IMR-90 (cell line): ENCODE results near the gene MINDY1. TPM values are rescaled to one million over a fixed set of nuclear protein-coding genes. Genes with fewer than 3 reads are reported as not detected.
A peak's percentile ranks its signal among the peaks of the same experiment; 100 is the strongest.

Source experiments
- ATAC-seq: fragments of 200-7000 bp; cut with Tn5 transposase; 2 replicates; pipeline ENCODE4 v1.9.1; 2020; ENCODE audit warnings: low read depth, mild to moderate bottlenecking, moderate library complexity
- BruUV-seq: library from RNA; stranded (reverse); fragments of 400-500 nt; replicated peaks from 2 replicates; lab custom pipeline; 2021; lab: Mats Ljungman, UMichigan
- CTCF ChIA-PET: fragments of 300-600 bp; formaldehyde crosslinking; extraction: SDS; loops from one replicate; lab custom pipeline; 2021; ENCODE audit warnings: antibody characterized with exemption; lab: Yijun Ruan, JAX
- POLR2A ChIA-PET: fragments of 300-600 bp; sonication (Branson Sonifier 250); formaldehyde crosslinking; loops from one replicate; lab custom pipeline; 2022; ENCODE audit warnings: antibody characterized with exemption; ENCODE audit not compliant: unreplicated experiment; lab: Charles Lee
- DNase-seq: peaks from one replicate; pipeline ENCODE4 v3.0.0; 2013
- H2AFZ ChIP-seq: replicated peaks from 2 replicates; pipeline ENCODE3; 2013; ENCODE audit warnings: low read length, mild to moderate bottlenecking; ENCODE audit not compliant: poor library complexity
- H2AK5ac ChIP-seq: 2 replicates; pipeline ENCODE4 v1.6.1; 2013; ENCODE audit warnings: low read depth, low read length, inconsistent platforms
- H2AK9ac ChIP-seq: replicated peaks from 2 replicates; pipeline ENCODE3; 2013; ENCODE audit warnings: mild to moderate bottlenecking, low read depth, low read length, moderate library complexity; ENCODE audit not compliant: poor library complexity
- H2BK120ac ChIP-seq: 2 replicates; pipeline ENCODE4 v1.6.1; 2013; ENCODE audit warnings: low read depth, low read length, inconsistent platforms
- H2BK15ac ChIP-seq: 3 replicates; pipeline ENCODE4 v1.6.1; 2013; ENCODE audit warnings: low read depth, low read length, inconsistent platforms
- H2BK20ac ChIP-seq: 2 replicates; pipeline ENCODE4 v1.6.1; 2013; ENCODE audit warnings: low read depth, mild to moderate bottlenecking, inconsistent platforms, low read length, moderate library complexity
- H2BK5ac ChIP-seq: 2 replicates; pipeline ENCODE4 v1.6.1; 2013; ENCODE audit warnings: mild to moderate bottlenecking, low read depth, low read length, inconsistent platforms; ENCODE audit not compliant: poor library complexity, severe bottlenecking
- H3K14ac ChIP-seq: replicated peaks from 2 replicates; pipeline ENCODE4 v1.6.1; 2013; ENCODE audit warnings: low read depth, low read length, inconsistent platforms
- H3K18ac ChIP-seq: 2 replicates; pipeline ENCODE4 v1.6.1; 2013; ENCODE audit warnings: low read depth, low read length, control low read depth
- H3K23ac ChIP-seq: 2 replicates; pipeline ENCODE4 v1.6.1; 2013; ENCODE audit warnings: low read depth, low read length, inconsistent platforms
- H3K27ac ChIP-seq: 2 replicates; pipeline ENCODE4 v1.5.1; 2013; ENCODE audit warnings: mild to moderate bottlenecking, control low read depth, low read length; ENCODE audit not compliant: insufficient read depth
- H3K27me3 ChIP-seq: 2 replicates; pipeline ENCODE4 v1.6.1; 2013; ENCODE audit warnings: low read length; ENCODE audit not compliant: control insufficient read depth, insufficient read depth
- H3K36me3 ChIP-seq: 2 replicates; pipeline ENCODE4 v1.6.1; 2013; ENCODE audit warnings: low read length, mixed read lengths; ENCODE audit not compliant: control insufficient read depth, insufficient read depth
- H3K4ac ChIP-seq: 2 replicates; pipeline ENCODE4 v1.6.1; 2013; ENCODE audit warnings: low read depth, low read length, inconsistent platforms
- H3K4me1 ChIP-seq: 2 replicates; pipeline ENCODE4 v1.6.1; 2013; ENCODE audit warnings: low read length, mixed read lengths; ENCODE audit not compliant: control insufficient read depth, insufficient read depth
- H3K4me2 ChIP-seq: 2 replicates; pipeline ENCODE4 v1.6.1; 2013; ENCODE audit warnings: low read depth, mild to moderate bottlenecking, control low read depth, low read length, moderate library complexity
- H3K4me3 ChIP-seq: 2 replicates; pipeline ENCODE4 v1.5.1; 2013; ENCODE audit warnings: low read depth, mild to moderate bottlenecking, control low read depth, low read length, moderate library complexity; ENCODE audit not compliant: insufficient read depth
- H3K56ac ChIP-seq: 2 replicates; pipeline ENCODE4 v1.6.1; 2013; ENCODE audit warnings: low read length, inconsistent platforms; ENCODE audit not compliant: insufficient read depth; ENCODE audit errors: extremely low read depth
- H3K79me1 ChIP-seq, 2 experiments: 2 replicates each; pipeline ENCODE4 v1.6.1; 2013; ENCODE audit warnings: low read length in 2 of 2, inconsistent platforms in 1 of 2, low read depth in 1 of 2
- H3K9ac ChIP-seq: 2 replicates; pipeline ENCODE4 v1.6.1; 2013; ENCODE audit warnings: low read depth, low read length, control low read depth
- H3K9me1 ChIP-seq: 2 replicates; pipeline ENCODE4 v1.6.1; 2013; ENCODE audit warnings: low read length, inconsistent platforms; ENCODE audit not compliant: insufficient read depth
- H3K9me3 ChIP-seq: 2 replicates; pipeline ENCODE4 v1.6.1; 2013; ENCODE audit warnings: low read length; ENCODE audit not compliant: control insufficient read depth, insufficient read depth
- H4K20me1 ChIP-seq: 2 replicates; pipeline ENCODE4 v1.6.1; 2013; ENCODE audit warnings: low read length, inconsistent platforms; ENCODE audit not compliant: insufficient read depth
- H4K5ac ChIP-seq: 2 replicates; pipeline ENCODE4 v1.6.1; 2013; ENCODE audit warnings: mild to moderate bottlenecking, low read depth, low read length, control low read depth
- H4K8ac ChIP-seq, 2 experiments: 2 replicates each; pipeline ENCODE4 v1.6.1; 2013; ENCODE audit warnings: low read depth in 2 of 2, low read length in 2 of 2, control low read depth in 1 of 2, inconsistent platforms in 1 of 2
- H4K91ac ChIP-seq: 2 replicates; pipeline ENCODE4 v1.6.1; 2013; ENCODE audit warnings: low read depth, low read length, inconsistent platforms; ENCODE audit not compliant: insufficient read depth
- CHD1 ChIP-seq: IDR thresholded peaks from 2 replicates; pipeline ENCODE4 v1.6.1; 2012; ENCODE audit warnings: low read depth, low read length, improper control_type of control experiment
- CTCF ChIP-seq: conservative IDR thresholded peaks from 2 replicates; pipeline ENCODE4 v1.5.1; 2012; ENCODE audit warnings: mild to moderate bottlenecking, low read depth, low read length, improper control_type of control experiment
- FOS ChIP-seq: fragments of 150-350 bp; IDR thresholded peaks from 2 replicates; pipeline ENCODE4 v1.6.1; 2016; ENCODE audit warnings: low read depth, low read length
- MAFK ChIP-seq: IDR thresholded peaks from 2 replicates; pipeline ENCODE4 v1.6.1; 2012; ENCODE audit warnings: low read depth, low read length, improper control_type of control experiment
- MAZ ChIP-seq: IDR thresholded peaks from 2 replicates; pipeline ENCODE4 v1.6.1; 2012; ENCODE audit warnings: low read depth, mild to moderate bottlenecking, low read length, improper control_type of control experiment, moderate library complexity, borderline replicate concordance
- MXI1 ChIP-seq: IDR thresholded peaks from 2 replicates; pipeline ENCODE4 v1.6.1; 2012; ENCODE audit warnings: low read depth, mild to moderate bottlenecking, low read length, moderate library complexity, borderline replicate concordance
- POLR2A ChIP-seq: IDR thresholded peaks from 2 replicates; pipeline ENCODE4 v1.6.1; 2012; ENCODE audit warnings: mild to moderate bottlenecking, low read depth, low read length
- RAD21 ChIP-seq: IDR thresholded peaks from 2 replicates; pipeline ENCODE4 v1.6.1; 2012; ENCODE audit warnings: low read length, improper control_type of control experiment
- RFX5 ChIP-seq: IDR thresholded peaks from 2 replicates; pipeline ENCODE4 v1.8.0; 2012; ENCODE audit warnings: low read depth, mild to moderate bottlenecking, low read length, moderate library complexity
- WGBS, 2 experiments: methylation state at CpG; one replicate each; pipeline versions ENCODE4 v1.1.5 to v1.1.7; 2013; ENCODE audit warnings: missing lambda C conversion rate in 2 of 2; ENCODE audit not compliant: insufficient read length in 1 of 2; ENCODE audit errors: extremely low coverage in 2 of 2; 5-methylcytosine and 5-hydroxymethylcytosine counted together
- dilution Hi-C: fragments of 300-500 bp; cut with HindIII; formaldehyde crosslinking; loops from one replicate; pipeline ENCODE4 v1.14.3; 2018; ENCODE audit warnings: low sequenced_read_pairs; ENCODE audit not compliant: unreplicated experiment
- in situ Hi-C: fragments of 300-500 bp; cut with MboI; formaldehyde crosslinking; loops from 3 replicates; pipeline ENCODE4 v1.14.3; 2019; ENCODE audit warnings: low sequenced_read_pairs, inconsistent platforms, mixed read lengths
- intact Hi-C: fragments of 100-400 bp; cut with micrococcal nuclease; formaldehyde crosslinking; loops from 2 replicates; pipeline ENCODE4 v1.10.0; 2022
- polyA plus RNA-seq, 3 experiments: library from polyadenylated mRNA; depleted of rRNA; stranded (reverse); fragments of >200 nt; gene quantifications; 2 replicates each; pipeline ENCODE4 v1.2.3, GENCODE V29; 2012; ENCODE audit warnings: low replicate concordance in 1 of 3
- total RNA-seq: library from RNA; depleted of rRNA; stranded (reverse); fragments of >200 nt; gene quantifications from 2 replicates; pipeline ENCODE4 v1.2.3, GENCODE V29; 2012

The MINDY1 gene
- total and polyA plus RNA-seq, 2 of the 4 experiments (the other 2 are of a cell fraction): 6.6 to 7.3 TPM

- dilution Hi-C loops: no loop called here
- no peak overlapping the region for H2BK15ac ChIP-seq
- no peak overlapping the region for H4K8ac ChIP-seq
- H4K20me1 ChIP-seq: peaks cover 77% of the 10 kb centered on the region
- no peaks in the 10 kb centered on the region for H3K9me3 ChIP-seq
- no peak overlapping the region for H2BK20ac ChIP-seq
- no peak overlapping the region for H2AFZ ChIP-seq
- H3K23ac ChIP-seq: no peak overlapping the region
- peaks cover 29% of the 10 kb centered on the region for H3K4me1 ChIP-seq
- no peak overlapping the region for H3K56ac ChIP-seq
- ChIA-PET CTCF (no interaction called here), POLR2A (interaction anchor here (0.5 to 0.6 kb wide), 2 partner anchors 160 to 370 kb away, joined by 3 to 5 read pairs; no protein-coding TSS in a partner anchor)
- H3K4me3 ChIP-seq: no peak overlapping the region
- no peaks in the 10 kb centered on the region for H3K27me3 ChIP-seq
- no peak overlapping the region for H3K27ac ChIP-seq
- no peak overlapping the region for H2BK120ac ChIP-seq
- intact Hi-C loops: no loop called here
- H3K9me1 ChIP-seq: peaks cover 39% of the 10 kb centered on the region
- no peak overlapping the region for H2AK5ac ChIP-seq
- H4K5ac ChIP-seq: no peak overlapping the region
- H2BK5ac ChIP-seq: no peak overlapping the region
- DNase-seq: no peak
- peaks cover 30 to 83% of the 10 kb centered on the region in 2 experiments for H3K79me1 ChIP-seq
- no peak overlapping the region for H4K91ac ChIP-seq
- no peak overlapping the region for H3K4me2 ChIP-seq
- H3K4ac ChIP-seq: no peak overlapping the region
- in situ Hi-C loops: no loop called here
- H3K14ac ChIP-seq: no peak overlapping the region
- TF ChIP-seq RAD21 (no peak), POLR2A (no peak), RFX5 (no peak), CHD1 (no peak), MAFK (no peak), MAZ (no peak), MXI1 (no peak), FOS (no peak), CTCF (no peak)
- H3K9ac ChIP-seq: no peak overlapping the region
- BruUV-seq: no TSS peak
- peak overlapping the region; percentile 5 for H2AK9ac ChIP-seq
- peaks cover 51% of the 10 kb centered on the region for H3K36me3 ChIP-seq
- no CpG with 5 or more reads among the region's 4 CpGs for WGBS, 2 experiments
- H3K18ac ChIP-seq: no peak overlapping the region
- ATAC-seq: no peak
These were observed 38.2 kb downstream of the MINDY1 start for GRCh38 chr1:150968491-150968890.
